Inflammatory macrophage (primary cell): Measurements from ENCODE around the gene NUP62.

Source experiments
- DNase-seq, 2 donors: peaks; one replicate each; pipeline ENCODE4 v3.0.0-alpha.2; 2020 to 2022

Gene NUP62

DNA sequence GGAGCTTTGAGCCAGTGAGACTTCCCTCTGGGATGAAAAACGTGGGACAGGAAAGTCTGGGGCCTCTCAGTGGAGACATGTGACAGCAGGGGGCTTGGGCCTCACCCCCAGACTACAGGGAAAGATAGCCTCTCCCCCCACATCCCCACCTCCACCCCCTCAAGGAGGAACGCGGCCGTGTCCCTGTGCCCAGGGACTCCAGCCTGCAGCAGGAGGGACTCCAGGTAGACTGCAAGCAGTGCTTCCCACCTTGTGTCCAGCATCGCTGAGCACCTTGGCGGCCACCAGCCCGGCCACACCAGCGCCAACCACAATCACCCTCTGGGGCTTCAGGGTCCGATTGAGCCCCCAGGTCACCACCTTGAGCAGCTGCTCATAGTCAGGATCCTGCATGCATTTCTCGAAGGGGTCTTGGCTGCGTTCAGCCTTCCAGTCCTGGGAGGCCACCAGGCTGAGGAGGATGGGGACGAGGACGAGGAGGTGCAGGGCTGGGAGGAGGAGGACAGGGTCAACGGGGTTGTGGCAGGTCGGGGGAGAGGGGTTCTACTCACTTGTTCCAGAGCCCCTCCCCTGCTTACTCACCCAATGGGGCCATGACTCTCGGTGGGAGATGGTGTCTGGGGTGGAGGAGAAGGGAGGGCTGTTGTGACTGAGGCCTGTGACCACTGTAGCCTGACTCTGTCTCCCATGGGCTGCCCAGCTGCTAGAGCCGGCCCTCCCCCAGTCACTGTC lies 33.6 kb downstream of the NUP62 start:
- DNase-seq: no peak

- DNase-seq: peak in 1 of 2 donors; percentile 29
Observed at GRCh38 chr19:49894879-49895565, 34.3 kb downstream of the NUP62 start.

DNA sequence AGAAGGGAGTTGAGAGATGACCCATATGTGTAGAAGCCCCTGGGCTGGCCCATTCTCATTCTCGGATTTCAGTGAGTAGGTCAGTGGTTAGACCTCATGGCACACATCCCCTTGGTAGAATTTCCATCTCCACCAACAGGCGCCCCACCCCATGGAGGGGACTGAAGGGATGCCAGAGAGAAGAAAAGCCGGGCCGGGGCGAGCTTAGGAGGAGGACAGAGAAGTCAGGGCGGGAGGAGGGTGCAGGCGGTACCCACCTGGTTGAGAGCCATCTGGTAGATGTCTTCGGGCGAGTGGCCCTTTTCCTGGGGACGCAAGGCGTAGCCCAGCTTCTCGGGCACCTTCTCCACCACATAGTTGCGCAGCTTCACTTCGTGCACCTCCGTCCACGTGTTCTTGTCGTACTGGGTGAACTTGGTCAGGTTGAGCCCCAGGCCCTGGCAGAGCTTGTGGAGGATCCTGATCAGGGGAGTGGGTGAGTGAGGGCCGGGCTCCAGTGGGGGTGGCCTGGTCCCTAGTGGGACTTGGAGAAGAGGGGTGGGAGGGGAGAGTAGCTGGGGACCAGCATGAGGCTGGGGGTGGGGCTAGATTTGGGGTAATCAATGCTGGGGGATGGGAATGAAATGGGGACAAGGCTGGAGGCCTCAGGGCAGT lies 35.2 kb downstream of the NUP62 start:
- DNase-seq: no peak

DNA sequence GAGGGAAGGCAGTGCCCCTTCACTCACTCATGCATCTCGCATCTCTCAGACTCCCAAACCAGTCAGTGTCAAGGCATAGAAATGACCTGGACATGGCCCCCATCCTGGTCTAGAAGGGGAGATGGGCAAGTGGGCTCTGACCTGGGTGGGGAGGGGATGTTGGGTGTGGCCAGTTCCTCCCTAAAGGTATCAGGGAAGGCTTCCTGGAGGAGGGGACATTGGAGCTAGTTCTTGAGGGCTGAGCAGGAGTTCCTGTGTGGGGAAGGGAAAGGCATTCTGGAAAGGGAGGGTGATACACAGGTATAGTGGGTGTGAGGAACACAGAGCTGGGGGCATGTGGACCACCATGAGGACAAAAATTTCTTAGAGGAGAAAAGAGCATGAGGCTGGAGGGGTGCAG lies 36.6 kb downstream of the NUP62 start:
- DNase-seq: no peak

DNA sequence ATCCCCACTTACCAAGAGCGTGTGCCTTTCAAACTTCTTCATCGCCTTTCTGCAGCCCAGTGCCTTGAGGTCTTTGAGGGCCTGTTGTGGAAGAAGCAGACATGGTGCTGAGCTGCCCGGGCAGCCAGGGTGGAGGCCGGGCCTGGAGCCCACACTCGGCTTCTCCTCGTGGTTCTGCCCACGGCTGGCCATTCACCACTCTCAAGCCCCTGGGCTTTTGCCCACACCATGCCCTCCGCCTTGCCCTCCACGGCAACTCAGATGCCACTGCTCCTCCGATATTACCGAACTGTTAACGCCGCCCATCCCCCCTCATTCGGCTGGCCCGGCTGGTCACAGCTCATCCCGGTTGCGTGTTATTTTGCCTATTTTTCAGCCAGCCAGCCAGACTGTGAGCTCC lies 37.9 kb downstream of the NUP62 start:
- DNase-seq: no peak

- no peak for DNase-seq
Observed at GRCh38 chr19:49890349-49891311, 38.7 kb downstream of the NUP62 start.

DNA sequence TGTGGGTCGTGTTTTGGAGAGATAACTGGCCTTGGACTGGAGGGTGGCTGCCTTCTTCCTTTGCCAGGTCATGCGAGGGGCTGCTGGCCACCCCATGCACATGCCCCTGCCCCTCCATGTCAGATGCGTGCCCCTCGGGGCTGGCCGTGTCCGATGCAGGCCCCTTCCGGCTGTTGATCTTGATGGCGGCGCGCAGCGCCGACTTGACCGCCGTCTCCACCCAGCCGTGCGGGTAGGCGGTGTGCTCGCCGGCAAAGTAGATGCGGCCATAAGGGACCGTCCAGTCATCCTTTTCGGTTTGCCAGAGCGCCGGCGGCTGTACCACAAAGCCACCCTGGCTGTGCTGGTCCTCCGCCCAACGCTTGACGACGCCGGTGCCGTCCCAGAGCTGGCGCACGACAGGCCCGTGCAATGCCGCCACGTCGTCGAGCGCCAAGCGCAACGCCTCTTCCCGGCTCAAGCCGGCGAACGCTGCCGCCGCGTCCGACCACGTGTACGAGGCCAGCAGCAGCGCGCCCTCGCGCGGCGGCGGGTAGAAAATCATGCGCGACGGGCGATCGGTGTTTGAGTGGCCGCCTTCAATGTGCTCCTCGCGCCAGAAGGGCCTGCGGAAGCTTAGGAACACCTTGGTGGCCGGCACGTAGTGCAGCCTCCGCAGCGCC lies 39.5 kb downstream of the NUP62 start:
- peak; percentile 80 to 82 for DNase-seq

DNA sequence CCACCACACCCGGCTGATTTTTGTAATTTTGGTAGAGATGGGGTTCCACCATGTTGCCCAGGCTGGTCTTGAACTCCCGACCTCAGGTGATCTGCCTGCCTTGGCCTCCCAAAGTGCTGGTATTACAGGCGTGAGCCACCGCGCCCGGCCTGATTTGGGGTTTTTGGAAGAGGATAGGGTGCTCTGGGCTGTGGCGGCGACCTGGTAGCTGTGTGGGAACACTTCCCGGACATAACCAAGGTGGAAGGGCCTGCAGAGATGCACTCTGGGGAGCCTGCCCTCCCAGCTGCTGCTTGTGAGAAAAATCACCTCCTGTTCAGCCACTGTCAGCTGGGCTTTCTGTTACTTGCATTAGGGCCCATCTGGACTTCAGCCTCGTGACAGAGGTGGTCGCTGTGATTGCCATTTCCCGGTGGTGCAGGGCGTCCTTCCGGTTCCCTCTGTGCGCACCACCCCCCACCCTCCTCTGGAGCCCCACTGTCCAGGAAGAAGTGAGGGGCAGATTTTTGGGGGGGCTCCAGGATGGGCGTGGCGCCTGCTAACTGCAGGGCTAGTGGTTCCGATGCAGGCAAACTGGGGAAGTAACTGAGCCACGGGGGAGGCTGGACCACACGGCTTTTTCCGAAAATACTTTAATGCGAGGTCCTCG lies 40.1 kb downstream of the NUP62 start:
- DNase-seq: no peak

GRCh38 chr19:49888510-49888824 lies 40.8 kb downstream of the NUP62 start:
- DNase-seq: no peak

GRCh38 chr19:49887665-49888509 lies 41.4 kb downstream of the NUP62 start:
- DNase-seq: no peak

GRCh38 chr19:49887037-49887664 lies 42.2 kb downstream of the NUP62 start:
- DNase-seq: no peak

- DNase-seq: no peak
Observed at GRCh38 chr19:49884760-49885159, 44.5 kb downstream of the NUP62 start.

GRCh38 chr19:49884109-49884508 lies 45.2 kb downstream of the NUP62 start:
- no peak for DNase-seq

DNA sequence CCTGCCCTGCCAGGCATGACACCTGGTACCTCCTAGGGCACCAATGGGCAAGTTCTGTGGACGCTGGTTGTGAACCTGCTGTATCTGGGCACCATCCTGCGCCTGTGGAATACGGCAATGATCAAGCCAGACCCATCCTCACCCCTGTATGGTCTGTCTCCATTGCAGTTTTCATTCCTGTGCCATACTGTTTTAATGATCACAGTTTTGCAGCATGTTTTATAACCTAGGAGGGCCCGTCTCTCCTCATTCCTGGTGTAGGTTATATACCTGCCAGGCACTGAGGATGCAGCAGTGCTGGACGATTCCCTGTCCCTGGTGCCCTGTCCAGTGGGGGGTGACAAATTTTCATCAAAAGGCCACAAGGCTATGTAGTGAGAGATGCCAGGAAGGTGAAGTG lies 46.2 kb downstream of the NUP62 start:
- DNase-seq: no peak

DNA sequence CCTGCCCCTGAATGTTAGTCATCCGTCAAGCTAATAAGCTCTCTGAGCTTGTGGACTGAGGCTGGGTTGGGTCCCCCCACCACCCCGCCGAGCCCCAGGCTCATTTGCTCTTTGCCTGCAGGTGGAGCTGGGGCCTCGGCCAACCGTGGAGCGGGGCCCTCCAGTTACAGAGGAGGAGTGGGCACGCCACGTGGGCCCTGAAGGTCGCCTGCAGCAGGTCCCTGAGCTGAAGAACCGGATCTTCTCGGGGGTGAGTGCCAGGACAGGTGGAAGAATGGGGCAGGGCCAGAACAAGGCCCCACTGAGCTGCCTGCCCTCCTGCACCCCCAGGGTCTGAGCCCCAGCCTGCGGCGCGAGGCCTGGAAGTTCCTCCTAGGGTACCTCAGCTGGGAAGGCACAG lies 46.7 kb downstream of the NUP62 start:
- no peak for DNase-seq

DNA sequence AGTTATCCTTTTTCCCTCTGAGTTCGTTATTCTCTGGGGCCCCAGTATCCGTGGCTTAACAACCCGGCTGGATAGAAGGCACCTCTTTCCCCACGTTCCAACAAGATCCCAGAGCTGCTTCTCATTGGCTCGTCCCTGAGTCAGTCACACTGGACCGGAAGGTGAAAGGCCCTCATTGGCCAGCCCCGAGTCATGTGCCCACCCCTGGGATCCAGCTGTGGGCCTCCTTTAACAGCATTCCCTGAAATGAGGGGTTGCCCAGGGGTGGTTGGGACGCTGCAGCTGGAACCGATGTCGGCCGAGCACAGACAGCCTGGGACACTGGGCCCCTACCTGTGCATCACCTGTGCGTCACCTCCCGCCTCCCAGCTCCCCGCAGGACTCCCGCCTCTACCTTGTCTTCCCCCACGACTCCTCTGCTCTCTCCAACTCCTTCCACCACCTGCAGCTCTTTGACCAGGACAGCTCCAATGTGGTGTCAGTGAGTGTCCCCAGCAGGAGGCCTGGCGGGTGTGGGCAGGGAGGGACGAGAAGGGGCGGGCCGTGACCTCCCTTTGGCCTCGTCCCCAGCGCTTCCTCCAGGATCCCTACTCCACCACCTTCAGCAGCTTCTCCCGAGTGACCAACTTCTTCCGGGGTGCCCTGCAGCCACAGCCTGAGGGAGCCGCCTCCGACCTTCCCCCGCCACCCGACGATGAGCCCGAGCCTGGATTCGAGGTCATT lies 47.5 kb downstream of the NUP62 start:
- DNase-seq: no peak

- no peak for DNase-seq
Observed at GRCh38 chr19:49881186-49881585, 48.1 kb downstream of the NUP62 start.

DNA sequence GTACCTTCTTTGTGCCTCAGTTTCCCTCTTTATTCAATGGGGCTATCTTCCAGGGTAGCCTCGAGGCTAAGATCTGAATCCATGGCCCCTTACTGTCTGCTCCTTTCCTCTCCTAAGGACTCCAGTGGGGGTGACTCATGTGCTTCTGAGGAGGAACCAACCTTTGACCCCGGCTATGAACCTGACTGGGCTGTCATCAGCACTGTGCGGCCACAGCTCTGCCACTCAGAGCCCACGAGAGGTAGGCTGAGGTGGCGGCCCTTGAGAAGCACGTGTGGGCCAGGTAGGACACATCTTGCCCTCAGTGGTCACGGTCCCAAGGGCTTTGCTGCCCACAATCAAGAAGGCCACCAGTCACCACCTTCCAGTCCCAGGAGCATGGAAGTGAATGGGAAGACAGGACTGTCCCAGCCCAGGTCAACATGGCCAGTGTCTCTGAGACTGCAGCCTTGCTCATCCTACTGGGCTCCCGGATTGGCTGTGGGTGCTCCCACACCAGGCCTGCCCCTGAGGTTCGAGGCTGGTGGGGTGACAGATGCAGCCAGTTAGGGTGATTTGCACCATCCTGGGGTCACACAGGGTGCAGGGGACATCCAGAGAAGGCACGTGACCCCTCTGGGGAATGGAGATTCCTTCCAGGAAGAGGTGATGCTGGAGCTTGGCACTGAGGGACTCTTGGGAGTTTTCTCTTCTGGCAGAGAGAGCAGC lies 49.0 kb downstream of the NUP62 start:
- DNase-seq: no peak
